NCI-H82 treated with DMSO at 0.1 percent for 48 hours (cell line): ENCODE data around the gene ZNF669.
A peak's percentile ranks its signal among the peaks of the same experiment; 100 is the strongest.

ENCODE experiments used
- DNase-seq: peaks from one replicate; lab custom pipeline; 2025; ENCODE audit not compliant: unreplicated experiment; lab: John Stamatoyannopoulos, UW

ZNF669 gene

DNA sequence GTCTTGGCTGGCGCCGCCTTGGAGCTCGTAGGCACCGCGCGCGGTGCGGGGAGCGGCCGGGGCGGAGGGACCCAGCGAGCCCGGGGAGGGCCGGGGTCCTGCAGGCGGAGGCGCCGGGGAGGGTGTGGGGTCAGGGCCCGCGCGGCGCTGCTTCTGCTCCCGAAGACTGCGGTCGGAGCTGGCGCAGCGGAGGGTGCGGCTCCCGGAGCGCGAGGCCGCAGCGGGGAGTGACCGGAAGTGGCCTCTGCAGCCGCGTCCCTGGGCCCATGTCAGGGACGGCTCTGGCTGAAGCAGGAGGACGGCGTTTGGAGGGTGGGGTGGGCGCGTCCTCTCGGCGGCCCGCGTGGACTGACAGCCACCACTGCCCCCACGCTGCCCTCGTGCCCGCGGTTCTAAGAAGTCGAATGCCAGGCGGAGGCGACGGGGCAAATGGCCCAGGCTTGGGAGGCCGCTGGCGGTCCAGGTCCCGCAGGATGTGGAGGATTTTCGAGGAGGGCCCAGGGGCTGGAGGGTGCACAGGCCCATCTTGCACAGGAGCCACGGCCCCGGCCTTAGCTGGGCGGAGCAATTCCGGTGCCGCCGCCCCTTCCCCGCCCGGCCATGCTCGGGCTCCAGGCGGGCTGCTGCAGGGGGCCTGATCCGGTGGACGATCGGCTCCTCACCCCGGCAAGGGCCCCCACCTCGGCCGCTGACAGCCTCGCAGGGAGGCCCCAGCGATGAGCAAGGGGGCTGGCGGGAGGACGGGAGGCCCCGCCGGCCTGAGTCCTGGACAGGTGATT lies 7.7 kb upstream of the ZNF669 start:
- DNase-seq, result no peak

DNA sequence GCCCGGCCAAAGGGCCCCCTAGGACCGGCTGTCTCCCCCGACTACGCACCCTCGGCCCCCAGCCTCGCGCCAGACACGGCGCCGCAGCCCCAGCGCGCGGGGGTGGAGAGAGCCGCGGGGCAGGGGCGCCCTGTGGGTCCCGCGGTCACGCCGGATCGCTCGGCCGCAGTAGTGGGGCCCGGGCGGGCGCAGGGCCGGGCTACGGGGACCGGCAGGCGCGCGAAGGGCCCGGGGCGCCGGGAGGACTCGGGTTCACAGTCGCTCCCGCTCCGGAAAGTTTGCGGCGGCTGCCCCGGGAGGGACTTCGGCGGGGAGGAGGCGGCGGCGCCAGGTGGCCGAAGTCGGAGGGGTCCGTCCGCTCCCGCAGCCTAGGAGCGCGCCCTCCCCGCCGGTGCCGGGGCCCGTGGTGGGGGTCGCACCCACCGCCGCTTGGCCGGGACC lies 7.1 kb upstream of the ZNF669 start:
- DNase-seq, result no peak

DNA sequence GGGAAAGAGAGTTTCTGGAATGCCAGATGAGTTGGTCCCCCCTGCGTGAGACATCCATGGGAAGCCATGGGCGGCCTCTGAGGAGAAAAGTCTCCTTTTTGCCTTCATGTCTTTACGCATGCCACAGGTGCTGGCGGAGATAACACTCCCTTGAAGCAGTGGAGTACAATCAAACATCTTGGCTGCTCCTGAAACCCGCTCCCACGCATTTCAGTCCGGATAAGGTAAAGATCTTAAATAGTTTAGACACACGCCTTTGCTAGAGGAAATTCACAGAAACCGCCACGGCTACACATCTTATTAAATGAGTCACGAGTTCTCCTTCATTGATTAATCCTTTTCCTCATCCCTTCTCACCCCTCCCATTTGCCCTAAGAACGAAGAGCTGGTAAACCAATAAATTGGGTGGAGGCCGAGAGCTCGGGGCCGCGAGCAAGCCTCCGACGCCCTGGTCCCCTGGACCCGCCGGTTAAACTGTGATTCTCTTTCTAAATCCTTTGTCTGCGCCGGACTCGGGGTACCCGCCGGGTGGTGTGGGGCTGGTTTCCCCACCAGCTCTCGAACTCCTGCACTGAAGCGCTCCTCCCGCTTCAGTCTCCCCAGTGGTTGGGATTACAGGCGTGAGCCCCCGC lies 6.6 kb upstream of the ZNF669 start:
- peak; percentile 61 for DNase-seq

DNA sequence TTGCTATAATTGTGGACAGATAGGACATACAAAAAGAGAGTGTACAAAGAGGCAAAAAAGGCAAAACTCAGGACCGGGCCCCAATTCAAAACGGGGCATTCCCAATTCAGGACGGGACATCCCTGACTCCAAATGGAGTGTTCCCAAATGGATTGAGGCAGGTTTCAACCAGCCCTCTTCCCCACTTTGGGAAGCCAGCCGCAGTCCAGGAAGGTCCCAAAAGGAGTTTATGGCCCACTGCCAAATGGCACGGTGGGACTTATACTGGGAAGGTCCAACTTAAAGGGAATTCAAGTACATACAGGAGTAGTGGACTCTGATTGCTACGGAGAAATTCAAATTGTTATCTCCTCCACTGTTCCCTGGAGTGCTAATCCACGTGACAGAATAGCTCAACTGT lies 3.5 kb upstream of the ZNF669 start:
- no peak for DNase-seq

DNA sequence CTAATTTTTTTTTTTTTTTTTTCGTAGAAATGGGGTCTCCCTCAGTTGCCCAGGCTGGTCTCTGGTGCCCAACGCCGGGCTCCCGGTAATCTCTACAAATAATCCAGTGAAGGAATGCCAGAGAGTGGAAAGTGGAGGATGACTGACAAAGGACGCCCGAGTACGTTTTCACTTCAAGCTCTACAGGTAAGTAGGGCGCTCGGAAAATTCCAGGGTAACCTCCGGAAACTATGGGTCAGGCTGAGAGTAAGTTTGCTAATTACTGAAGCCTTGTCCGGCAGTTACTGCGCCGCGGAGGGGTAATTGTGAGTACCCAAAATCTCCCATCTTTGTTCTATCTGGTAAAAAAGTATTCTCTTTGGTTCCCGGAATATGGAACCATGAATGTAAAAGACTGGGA lies 1.8 kb upstream of the ZNF669 start:
- DNase-seq, result no peak

DNA sequence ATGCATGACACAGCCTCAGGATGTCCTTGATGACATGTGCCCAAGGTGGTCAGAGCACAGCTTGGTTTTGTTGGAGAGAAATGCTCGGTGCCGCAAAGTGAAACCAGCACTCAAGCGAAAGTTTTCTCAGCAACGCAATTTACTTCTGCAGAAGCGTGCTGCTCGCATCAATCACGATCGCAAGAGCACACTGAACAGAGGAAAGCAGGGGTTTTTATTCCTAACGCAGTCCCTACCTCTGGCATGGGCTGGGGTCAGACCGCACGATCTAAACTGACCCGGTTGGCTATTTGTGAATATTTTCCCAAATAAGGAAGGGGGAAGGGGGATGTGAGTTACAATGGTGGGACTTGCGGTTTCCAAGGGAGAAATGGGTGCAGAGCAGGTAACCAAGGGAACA lies 809 bp upstream of the ZNF669 start:
- DNase-seq, result no peak

DNA sequence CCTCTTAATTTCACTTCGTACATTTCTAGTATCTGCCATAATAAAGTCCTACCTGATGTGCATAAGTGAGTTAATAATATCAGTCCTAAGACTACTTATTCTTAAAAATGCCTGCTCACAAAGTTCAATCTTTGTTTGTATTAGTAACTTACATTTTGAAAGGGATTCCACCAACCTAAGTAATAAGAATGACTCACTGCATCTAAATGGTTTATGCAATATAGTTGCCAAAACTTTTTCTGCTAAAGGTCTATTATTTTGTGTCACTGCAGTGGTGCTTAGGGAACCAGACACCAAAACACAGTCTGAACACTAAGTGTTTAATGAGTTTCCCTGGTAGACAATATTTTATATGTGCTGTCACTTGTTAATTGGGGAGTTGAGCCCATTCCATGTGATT lies 1.8 kb downstream of the ZNF669 start:
- no peak for DNase-seq

DNA sequence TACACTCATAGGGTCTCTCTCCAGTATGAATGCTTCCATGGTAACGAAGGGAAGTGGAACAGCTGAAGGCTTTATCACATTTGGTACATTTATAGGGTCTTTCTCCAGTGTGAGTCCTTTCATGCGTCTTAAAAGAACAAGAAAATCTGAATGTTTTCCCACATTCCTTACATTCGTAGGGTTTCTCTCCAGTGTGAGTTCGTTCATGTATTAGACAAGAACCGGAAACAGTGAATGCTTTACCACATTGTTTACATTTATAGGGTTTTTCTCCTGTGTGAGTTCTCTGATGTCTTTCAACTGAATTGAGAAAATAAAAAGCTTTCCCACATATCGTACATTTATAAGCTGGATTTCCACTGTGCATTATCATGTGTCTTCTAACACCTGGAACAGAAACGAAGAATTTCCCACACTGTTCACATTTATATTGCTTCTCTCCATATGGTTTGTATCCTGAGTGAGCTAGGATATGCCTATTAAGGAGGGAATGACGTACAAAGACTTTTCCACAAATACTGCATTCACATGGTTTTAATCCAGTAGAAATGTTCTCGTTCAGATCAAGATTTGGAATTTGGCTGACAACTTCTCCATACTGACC lies 3.4 kb downstream of the ZNF669 start:
- no peak for DNase-seq

DNA sequence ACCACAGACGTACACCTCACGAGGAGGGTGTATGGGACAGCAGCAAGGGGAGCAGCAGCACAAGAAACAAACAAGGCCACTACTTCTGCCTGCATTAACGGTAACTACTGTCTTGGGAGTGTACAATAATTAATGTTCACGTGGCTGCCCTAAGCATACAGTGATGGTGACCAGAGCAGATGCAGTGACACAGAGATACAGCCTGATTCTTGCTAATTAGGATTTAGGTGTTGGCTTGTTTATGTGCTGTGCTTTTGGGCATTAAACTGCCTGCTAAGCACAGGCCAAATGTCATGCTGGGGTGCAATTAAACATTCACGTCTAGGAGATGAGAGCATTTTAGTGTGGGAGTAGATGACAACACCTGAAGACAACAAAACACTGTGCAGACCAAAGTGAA lies 7.2 kb downstream of the ZNF669 start:
- DNase-seq, result no peak

DNA sequence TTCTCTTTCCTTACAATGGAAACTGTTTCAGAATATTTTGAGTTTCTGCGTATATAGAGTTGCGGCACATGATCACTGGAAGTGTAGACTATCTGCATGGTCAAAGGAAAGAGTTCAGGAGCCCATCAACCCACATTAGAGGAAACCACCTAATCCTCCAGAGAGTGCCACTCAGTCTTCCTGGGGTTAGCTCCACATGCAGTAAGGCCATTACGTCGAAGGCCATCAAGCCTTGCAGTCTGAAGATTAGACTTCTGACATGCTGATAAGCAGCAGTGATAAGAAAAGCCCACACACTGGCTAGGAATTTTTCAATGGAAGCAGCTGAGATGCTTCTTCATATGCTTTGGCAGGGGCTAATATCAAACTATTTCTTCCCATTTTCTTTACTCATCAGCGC lies 7.6 kb downstream of the ZNF669 start:
- DNase-seq, result no peak

DNA sequence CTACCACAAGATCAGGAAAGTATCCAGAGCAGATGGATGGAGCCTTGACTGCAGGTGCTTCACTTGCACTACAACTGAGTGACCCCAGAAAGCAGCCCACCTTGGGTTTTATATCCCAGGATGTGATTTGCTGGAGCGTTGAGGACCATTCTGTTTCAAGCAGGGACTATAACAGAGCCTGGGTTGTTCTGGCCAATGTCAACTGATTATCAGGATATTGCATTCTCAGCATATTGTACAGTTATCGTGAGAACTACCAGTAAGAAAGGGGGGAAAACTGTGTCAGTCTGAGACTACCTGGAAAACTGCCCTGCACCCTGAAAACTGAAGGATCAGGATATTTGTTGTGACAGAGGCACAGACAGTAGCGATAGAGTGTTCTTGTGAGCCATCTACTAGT lies 8.0 kb downstream of the ZNF669 start:
- no peak for DNase-seq

DNA sequence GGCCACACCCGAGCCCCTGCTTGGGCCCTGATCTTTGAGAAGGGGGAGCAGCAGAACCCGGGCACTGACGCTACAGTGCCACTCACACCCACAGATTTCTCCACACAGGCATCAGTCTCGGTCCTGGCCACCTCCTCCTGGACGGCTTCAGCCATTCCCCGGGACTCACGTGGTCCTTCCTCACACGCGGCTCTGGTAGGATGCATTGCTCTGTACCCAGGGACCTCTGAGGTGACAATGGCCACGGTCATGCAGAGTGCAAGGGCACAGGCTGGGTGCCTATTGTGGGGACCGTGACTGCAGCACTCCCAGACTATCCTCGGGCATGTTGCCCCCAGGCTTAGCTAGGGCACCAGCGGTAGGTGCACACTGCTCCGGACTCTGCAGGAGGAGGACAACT lies 13.7 kb downstream of the ZNF669 start:
- DNase-seq, result no peak

DNA sequence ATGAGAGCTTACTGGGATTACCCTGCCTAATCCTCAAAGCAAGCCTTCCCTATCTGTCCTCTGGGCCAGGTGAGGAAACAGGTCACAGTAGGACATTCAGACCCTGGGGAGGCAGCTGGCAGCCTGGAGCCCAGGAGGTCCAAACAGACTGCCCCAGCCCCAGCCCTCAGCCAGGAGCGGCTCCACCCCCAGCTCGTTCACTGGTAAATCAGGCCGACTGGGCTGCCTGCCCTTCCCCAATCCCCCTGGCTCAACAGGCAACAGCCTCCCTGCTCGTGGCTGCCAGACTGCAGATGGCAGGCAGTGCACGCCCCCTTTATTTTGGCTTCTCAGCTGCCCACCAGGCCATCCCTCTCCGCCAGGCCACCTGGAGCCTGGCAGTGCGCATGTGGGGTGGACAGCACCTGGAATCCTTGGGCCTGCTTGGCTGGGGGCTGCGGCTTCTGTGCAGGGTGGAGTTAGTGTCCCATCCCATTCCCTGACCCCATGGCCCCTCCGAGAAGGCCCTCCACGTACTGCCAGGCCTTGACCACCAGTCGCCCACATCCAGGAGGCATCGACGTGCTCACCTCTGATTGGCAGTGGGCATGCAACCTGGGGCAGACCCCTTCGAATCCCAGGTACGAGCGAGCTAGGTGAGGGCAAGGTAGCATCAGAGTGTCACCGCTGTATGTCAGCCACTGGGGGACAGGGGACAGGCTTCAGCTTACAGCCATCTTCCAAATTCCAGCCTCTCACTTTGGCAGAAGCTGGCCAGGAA lies 14.4 kb downstream of the ZNF669 start:
- no peak for DNase-seq

DNA sequence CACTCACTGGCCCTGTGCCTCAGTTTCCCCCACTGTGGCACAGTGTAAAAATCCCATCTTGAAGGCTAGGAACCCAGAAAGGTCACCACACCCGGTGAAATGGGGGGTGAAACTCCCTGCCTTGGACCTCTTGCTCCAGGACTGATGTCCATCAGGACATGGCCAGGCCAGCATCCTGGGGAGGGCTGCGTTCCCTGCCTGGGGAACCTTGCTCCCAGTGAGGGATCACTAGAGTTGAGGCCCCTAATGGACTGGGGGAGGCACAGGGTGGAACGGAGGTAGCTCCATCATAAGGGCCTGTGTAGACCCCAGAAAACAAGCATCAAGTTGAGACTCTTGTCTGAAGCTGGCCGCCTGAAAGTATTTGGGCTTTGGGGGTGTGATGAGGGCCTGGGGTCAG lies 15.2 kb downstream of the ZNF669 start:
- no peak for DNase-seq

DNA sequence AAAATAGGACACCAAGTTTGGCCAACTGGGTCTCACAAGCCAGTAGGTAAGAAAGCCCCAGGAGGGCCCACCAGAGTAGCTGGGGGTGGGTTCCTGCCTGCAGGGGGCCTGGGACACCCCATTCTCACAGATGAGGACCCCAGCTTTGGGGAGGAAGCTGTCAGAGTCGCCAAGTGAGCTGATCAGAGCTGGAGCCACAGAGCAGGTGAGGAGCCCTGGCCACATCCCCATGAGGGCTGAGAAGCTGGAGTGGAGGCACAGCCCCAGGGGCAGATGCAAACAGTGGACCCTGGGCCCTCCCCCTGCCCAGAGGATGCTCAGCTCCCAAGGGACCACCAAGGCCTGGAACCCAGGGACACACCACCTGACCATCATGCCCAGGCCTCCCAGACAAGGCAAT lies 16.9 kb downstream of the ZNF669 start:
- no peak for DNase-seq

DNA sequence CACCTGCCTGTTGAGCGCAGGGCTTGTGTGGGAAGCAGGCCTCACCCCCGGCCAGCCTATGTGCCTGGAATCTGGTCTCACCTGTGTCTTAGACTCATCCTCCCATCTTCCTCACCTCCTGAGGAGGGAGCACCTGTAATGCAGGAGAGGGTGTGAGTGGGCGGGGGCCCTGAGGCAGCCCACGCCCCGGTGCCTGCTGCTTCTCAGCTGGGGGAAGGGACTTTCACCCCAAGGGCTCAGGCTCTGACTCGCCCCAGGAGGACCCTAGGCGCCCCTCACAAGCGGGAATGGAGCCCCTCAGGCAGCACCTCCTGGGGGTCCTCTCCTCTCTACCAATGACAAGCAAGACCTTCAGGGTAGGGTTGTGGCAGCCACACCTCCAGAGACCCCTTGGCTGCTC lies 18.8 kb downstream of the ZNF669 start:
- no peak for DNase-seq

DNA sequence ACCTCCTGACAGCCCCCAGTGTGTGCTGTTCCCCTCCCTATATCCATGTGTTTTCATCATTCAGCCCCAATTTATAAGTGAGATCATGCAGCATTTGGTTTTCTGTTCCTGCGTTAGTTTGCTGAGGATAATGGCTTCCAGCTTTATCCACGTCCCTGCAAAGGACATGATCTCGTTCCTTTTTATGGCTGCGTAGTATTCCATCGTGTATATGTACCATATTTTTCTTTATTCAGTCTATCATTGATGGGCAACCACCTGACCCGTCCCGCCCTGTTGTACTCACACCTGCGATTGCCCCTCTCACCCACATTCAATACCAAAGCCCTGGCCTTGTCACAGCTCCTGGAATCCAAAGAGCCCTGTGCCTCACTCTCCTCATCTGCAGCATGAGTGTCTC lies 19.4 kb downstream of the ZNF669 start:
- DNase-seq, result no peak

DNA sequence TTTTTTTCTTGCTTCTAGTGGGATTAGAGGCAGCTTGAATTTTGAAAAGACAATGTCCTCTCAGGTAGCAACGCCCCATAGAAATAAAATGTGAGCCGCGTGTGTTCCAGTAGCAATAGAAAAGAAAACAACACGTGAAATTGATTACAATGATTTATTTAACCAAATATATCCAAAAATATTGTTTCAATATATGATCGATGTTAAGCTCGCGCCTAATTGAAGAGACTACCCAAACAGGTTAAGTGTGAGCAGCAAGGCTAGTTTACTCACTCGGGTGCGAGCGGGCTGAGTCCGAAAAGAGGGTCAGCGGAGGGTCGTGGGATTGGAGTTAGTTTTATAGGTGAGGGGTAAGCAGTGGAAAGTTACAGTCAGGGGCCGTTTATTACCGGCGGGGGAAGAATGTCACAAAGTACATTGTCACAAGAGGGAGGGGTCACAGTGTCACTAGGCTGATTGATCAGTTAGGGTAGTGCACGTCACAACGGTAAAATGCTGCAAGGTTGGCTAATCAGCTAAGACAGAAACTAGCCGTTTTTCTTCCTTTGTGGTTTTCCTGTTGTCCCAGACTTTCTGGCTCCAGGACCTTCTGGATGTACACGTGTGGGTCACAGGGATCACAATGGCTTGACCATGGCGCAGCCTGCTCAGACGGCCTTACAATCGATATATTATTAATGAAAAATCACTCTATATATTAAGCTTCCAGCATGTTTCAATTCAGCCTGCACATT lies 24.8 kb downstream of the ZNF669 start:
- DNase-seq, result no peak

DNA sequence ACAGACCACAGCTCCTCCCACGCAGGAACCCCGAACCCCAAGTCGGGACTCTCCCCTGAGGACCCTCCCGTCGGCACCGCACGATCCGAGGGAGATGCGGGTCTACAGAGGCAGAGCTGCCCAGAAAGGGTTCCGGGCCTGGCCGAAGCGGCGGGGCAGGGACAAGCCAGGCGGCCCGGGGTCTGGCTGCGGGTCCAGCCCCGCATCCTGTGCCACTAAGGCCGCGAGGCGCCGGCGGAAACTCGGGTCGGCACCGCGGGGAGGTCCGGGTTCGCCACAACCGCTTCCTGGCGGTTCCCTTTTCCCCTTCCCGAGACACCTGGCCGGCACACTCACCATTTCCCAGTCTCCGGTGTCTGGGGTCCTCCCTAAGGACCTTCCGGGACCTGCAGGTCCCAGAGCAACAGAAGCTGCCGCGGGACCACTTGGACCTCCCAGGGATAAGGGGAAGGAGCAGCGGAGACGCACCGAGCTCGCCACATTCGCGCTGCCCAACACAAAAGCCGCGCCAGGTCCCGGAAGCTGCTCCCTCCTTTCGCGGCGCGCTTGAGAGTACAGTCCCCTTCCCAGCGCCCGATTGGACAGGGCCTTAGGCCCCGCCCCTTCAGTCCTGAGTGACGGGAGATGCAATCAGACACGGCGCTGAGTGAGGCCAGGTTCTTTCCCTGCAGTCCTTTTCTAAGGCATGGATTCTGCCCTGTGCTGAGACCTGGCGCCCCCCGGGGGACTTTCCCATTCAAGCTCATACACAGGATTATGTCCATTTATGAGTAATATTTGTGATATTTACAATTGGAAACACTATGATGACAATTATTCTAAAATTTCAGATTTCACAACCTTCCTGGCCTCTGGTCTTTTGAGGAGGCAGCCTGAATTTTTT lies 25.7 kb downstream of the ZNF669 start, which contains the start of gene ZNF670:
Gene ZNF670 (minus strand): TSS at position 554 of the 883 bp plus-strand sequence. CDS start 215 bp downstream, at position 339.
- peak; percentile 94 for DNase-seq

DNA sequence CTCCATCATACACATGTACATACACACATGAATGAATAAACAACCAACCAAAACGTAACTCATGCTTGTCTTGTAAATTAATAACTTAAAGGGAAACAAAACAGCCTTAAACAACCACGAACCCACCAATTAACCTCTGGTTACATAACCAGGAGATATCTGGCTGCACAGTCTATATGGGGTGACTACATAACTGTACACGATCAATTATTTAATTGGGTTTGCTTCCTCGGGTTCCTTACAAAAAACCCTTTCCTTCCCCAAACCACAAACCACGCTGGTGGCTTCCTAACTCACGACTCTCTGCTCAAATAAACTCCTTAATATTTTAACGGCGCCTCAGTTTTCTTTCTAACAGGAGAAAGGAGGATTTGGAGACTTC lies 26.3 kb downstream of the ZNF669 start:
- DNase-seq, result no peak
